ENCODE measurements around the gene LNX1. TPM values are rescaled to one million over a fixed set of nuclear protein-coding genes. Genes with fewer than 3 reads are reported as not detected.
A peak's percentile ranks its signal among the peaks of the same experiment; 100 is the strongest.

LNX1 gene
- polyA plus RNA-seq, 1 donor (not counting 4 experiments of a cell fraction or from before 2014, with no cell fraction given), result 0.22 TPM

DNA sequence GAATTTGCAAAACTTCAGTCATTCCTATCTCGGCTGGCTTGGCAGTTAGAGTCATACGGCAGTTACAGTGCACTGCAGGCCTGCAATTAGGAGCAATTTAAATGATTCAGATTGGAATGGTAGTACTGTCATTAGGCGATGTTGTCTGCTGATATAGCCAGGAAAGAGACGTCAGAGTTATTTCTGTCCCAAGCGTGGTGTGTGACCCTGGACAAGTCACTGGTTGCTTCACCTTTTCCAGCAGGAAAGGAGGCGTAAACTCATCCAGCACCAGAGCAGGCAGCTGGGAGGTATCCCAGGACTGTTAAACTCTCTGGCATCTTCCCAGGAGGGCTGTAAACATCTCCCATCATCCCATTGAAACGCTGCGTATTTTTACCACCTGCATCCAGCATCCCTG is 836 bp upstream of the LNX1 start:
- Histone ChIP-seq H3K9me3 (ENCODE audit: control insufficient read depth, low read depth, low read length) (no peaks in the 10 kb centered on the region), H3K79me2 (ENCODE audit: control insufficient read depth, insufficient read depth, low read length) (no peaks in the 10 kb centered on the region), H3K27me3 (ENCODE audit: control insufficient read depth, extremely low read depth, insufficient read depth, low read length) (no peaks in the 10 kb centered on the region), H3K4me1 (ENCODE audit: control insufficient read depth, extremely low read depth, insufficient read depth, low read length) (peaks cover 38% of the 10 kb centered on the region), H3K4me3 (ENCODE audit: control insufficient read depth in 2 of 3, extremely low read depth in 1 of 3, insufficient read depth in 2 of 3, low read depth in 1 of 3, low read length in 3 of 3) (peak overlapping the region in 2 of 3 experiments; percentile 19 to 58), H3K36me3 (ENCODE audit: control insufficient read depth in 2 of 2, extremely low read depth in 1 of 2, insufficient read depth in 2 of 2, low read length in 2 of 2) (no peaks in the 10 kb centered on the region), H2AFZ (ENCODE audit: control insufficient read depth, low read length) (peak overlapping the region; percentile 24), H4K20me1 (ENCODE audit: control insufficient read depth, extremely low read depth, insufficient read depth, low read length) (no peaks in the 10 kb centered on the region), H3K27ac (ENCODE audit: control insufficient read depth, insufficient read depth, low read length) (peak overlapping the region; percentile 82), H3K9me1 (ENCODE audit: control insufficient read depth, extremely low read depth, insufficient read depth, low read length) (no peaks in the 10 kb centered on the region), H3K4me2 (ENCODE audit: control insufficient read depth, extremely low read depth, insufficient read depth, low read depth, low read length) (peak overlapping the region; percentile 93), H3K9ac (ENCODE audit: control insufficient read depth, extremely low read depth, insufficient read depth, low read length) (peak overlapping the region; percentile 68)
- dilution Hi-C loops (cut with MboI; ENCODE audit: extremely low pct_ligation_motif_present, low sequenced_read_pairs), result no loop called here
- TF ChIP-seq EZH2 (IDR thresholded peaks at IDR 0.05; ENCODE audit: low read length), result no peak
- TF ChIP-seq, protein P1, sequence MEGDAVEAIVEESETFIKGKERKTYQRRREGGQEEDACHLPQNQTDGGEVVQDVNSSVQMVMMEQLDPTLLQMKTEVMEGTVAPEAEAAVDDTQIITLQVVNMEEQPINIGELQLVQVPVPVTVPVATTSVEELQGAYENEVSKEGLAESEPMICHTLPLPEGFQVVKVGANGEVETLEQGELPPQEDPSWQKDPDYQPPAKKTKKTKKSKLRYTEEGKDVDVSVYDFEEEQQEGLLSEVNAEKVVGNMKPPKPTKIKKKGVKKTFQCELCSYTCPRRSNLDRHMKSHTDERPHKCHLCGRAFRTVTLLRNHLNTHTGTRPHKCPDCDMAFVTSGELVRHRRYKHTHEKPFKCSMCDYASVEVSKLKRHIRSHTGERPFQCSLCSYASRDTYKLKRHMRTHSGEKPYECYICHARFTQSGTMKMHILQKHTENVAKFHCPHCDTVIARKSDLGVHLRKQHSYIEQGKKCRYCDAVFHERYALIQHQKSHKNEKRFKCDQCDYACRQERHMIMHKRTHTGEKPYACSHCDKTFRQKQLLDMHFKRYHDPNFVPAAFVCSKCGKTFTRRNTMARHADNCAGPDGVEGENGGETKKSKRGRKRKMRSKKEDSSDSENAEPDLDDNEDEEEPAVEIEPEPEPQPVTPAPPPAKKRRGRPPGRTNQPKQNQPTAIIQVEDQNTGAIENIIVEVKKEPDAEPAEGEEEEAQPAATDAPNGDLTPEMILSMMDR (optimal IDR thresholded peaks at IDR 0.05 in 1 of 3, IDR thresholded peaks at IDR 0.05 in 1 of 3, conservative IDR thresholded peaks at IDR 0.05 in 1 of 3; ENCODE audit: extremely low read depth in 1 of 3, insufficient read depth in 2 of 3, low read length in 3 of 3), result no peak
- FAIRE-seq, result peak; percentile 74
- DNase-seq (ENCODE audit: low read depth, low spot score), result no peak

DNA sequence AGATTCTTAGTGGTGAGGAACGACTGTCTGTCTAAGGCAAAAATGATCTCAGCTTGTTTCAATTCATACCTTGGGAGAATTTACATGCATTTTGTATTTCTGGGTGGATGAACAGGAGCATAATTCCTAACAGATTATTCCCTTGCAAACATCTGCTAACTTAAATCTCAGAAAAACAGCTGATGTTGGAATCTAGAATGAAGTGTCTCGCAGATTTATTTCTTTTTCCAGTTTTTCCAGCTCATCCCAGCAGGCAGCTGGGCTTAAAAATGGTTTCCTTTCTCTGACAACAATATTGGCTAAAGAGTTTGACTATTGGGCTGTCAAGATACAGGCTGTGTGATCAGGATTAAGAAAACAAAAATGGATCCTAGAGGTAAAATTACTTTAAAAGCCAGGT is 1.1 kb downstream of the LNX1 start:
- Histone ChIP-seq H3K9me3 (ENCODE audit: control insufficient read depth, low read depth, low read length) (no peaks in the 10 kb centered on the region), H3K27me3 (ENCODE audit: control insufficient read depth, extremely low read depth, insufficient read depth, low read length) (no peaks in the 10 kb centered on the region), H3K9me1 (ENCODE audit: control insufficient read depth, extremely low read depth, insufficient read depth, low read length) (no peaks in the 10 kb centered on the region), H2AFZ (ENCODE audit: control insufficient read depth, low read length) (no peak overlapping the region), H4K20me1 (ENCODE audit: control insufficient read depth, extremely low read depth, insufficient read depth, low read length) (no peaks in the 10 kb centered on the region), H3K79me2 (ENCODE audit: control insufficient read depth, insufficient read depth, low read length) (no peaks in the 10 kb centered on the region), H3K36me3 (ENCODE audit: control insufficient read depth in 2 of 2, extremely low read depth in 1 of 2, insufficient read depth in 2 of 2, low read length in 2 of 2) (no peaks in the 10 kb centered on the region), H3K4me3 (ENCODE audit: control insufficient read depth in 2 of 3, extremely low read depth in 1 of 3, insufficient read depth in 2 of 3, low read depth in 1 of 3, low read length in 3 of 3) (no peak overlapping the region), H3K4me2 (ENCODE audit: control insufficient read depth, extremely low read depth, insufficient read depth, low read depth, low read length) (no peak overlapping the region), H3K9ac (ENCODE audit: control insufficient read depth, extremely low read depth, insufficient read depth, low read length) (no peak overlapping the region), H3K27ac (ENCODE audit: control insufficient read depth, insufficient read depth, low read length) (no peak overlapping the region), H3K4me1 (ENCODE audit: control insufficient read depth, extremely low read depth, insufficient read depth, low read length) (peaks cover 42% of the 10 kb centered on the region)
- no peak for TF ChIP-seq EZH2 (IDR thresholded peaks at IDR 0.05; ENCODE audit: low read length)
- TF ChIP-seq, protein P1 (optimal IDR thresholded peaks at IDR 0.05 in 1 of 3, IDR thresholded peaks at IDR 0.05 in 1 of 3, conservative IDR thresholded peaks at IDR 0.05 in 1 of 3; ENCODE audit: extremely low read depth in 1 of 3, insufficient read depth in 2 of 3, low read length in 3 of 3), result no peak
- FAIRE-seq (no peak), DNase-seq (ENCODE audit: low read depth, low spot score) (no peak)
- dilution Hi-C loops (cut with MboI; ENCODE audit: extremely low pct_ligation_motif_present, low sequenced_read_pairs), result no loop called here
